GM21528 (cell line): Measurements from ENCODE around the gene UBE4A.

Source experiments
- ATAC-seq: cut with Tn5 transposase; IDR thresholded peaks from one replicate; pipeline ENCODE4 v1.9.1; 2021; ENCODE audit warnings: mild to moderate bottlenecking, moderate library complexity; ENCODE audit not compliant: unreplicated experiment, low FRiP score

The UBE4A gene

DNA sequence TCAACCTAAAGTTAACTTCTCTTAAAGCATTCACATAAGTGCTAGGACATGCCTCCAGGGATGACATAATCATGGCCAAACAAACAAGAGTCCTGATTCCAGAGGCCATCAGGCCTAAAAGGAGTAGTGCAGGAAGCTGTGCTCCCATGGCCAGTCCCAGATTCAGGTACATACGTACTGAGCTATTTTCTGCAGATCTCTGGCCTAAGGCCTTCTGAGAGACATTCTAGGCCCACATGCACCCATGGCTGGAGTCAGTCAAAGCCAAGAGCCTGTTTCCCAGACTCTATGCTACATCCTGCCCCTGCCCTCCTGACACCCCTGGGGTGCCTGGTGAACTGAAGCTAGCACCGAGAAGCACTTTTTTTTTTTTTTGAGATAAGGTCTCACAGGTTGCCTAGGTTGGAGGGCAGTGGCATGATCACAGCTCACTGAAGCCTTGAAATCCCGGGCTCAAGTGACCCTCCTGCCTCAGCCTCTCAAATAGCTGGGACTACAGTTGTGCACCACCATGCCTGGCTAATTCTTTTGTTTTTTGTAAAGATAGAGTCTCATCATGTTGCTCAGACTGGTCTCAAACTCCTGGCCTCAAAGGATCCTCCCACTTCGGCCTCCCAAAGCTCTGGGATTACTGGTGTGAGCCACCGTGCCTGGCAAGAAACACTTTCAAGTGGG, 17.4 kb upstream of the UBE4A start:
- ATAC-seq: no peak

DNA sequence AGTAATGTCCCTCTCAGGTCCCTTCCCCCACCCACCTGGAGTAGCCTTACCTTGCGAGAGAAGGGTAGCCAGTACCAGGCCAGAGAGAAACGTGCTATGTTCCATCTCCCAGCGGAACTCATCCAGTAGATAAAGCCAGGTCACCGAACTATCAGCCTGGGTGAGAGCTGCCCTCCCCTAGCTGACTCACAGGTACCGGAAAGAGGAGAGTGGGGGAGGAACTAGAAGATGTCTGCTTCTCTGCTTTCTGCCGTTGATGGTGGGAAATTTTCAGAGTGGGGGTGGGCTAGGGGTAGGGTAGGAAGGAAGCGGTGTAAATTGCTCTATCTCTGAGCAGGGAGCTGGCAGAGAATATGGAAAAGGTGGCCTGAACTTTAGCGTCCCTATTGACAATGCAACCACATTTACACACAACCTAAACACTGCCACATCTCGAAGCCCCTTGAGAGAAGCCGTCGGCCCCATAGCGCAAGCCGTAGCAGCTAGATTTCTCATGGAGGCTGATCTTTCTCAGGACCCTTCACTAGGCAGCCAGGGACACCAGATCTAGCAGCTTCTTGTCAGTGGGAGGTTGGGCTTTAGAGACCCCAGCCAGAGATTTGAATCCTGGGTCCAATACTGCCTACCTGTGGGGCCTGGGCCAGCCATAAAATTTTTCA, 16.8 kb upstream of the UBE4A start, which contains the start of gene CD3D:
Gene CD3D, minus strand, starts transcription at position 203 of the 659 bp plus-strand sequence. Its CDS starts 98 bp downstream, at position 105.
- no peak for ATAC-seq

DNA sequence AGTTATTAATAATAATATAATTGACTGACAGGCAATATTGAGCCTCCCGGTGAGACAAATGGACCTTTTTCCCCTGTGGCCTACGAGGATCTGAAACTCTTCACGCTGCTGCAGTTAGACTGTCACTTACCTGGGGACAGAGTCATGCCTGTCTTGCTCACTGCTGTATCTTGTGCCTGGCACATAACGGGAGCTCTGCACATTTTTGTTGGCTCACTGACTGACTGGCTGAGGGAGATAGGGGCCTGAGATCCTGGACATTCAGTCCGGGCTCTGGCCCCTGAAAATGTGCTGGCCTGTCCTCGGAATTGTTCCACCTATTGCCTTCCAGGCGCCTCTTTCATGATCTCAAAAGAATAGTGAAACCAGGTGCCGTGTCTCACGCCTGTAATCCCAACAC, 16.2 kb upstream of the UBE4A start:
- ATAC-seq: no peak

DNA sequence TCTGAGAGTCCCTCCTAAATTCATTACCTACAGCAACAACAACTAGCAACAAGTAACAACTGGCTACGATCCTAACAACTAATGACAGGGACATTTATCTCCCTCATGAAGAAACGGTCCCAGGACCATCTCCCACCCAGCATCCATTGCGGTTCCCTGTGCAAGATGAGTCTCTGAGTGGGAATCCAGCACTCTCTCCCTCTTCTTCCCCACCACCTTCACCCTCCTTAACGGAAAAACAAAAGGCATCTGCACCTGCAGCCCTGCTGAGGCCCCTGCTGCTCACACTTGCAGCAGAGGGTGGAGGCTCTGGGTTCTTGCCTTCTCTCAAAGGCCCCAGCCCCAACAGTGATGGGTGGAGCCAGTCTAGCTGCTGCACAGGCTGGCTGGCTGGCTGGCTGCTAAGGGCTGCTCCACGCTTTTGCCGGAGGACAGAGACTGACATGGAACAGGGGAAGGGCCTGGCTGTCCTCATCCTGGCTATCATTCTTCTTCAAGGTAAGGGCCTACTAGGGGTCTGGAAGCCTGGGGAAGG, 15.4 kb upstream of the UBE4A start, which contains the start of gene CD3G:
Gene CD3G, plus strand, starts transcription at position 364 of the 535 bp plus-strand sequence. Its CDS starts 80 bp downstream, at position 444.
- no peak for ATAC-seq

DNA sequence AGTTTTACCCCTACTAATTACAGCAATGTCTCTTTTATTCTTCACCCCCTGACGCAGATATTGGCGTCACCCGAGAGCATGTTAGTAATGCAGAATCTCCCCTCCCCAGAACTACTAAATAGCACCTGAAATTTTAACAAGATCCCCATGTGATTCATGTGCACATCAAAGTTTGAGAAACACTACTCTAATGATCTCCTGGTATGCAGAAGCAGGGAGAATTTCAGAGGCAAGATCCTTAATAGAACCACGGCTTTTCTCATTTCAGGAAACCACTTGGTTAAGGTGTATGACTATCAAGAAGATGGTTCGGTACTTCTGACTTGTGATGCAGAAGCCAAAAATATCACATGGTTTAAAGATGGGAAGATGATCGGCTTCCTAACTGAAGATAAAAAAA, 9.9 kb upstream of the UBE4A start:
- ATAC-seq: no peak

DNA sequence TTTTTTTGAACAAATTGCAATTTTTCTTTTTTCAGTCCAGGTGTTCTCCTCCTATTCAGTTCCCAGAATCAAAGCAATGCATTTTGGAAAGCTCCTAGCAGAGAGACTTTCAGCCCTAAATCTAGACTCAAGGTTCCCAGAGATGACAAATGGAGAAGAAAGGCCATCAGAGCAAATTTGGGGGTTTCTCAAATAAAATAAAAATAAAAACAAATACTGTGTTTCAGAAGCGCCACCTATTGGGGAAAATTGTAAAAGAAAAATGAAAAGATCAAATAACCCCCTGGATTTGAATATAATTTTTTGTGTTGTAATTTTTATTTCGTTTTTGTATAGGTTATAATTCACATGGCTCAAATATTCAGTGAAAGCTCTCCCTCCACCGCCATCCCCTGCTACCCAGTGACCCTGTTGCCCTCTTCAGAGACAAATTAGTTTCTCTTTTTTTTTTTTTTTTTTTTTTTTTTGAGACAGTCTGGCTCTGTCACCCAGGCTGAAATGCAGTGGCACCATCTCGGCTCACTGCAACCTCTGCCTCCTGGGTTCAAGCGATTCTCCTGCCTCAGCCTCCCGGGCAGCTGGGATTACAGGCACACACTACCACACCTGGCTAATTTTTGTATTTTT, 6.2 kb upstream of the UBE4A start:
- no peak for ATAC-seq

DNA sequence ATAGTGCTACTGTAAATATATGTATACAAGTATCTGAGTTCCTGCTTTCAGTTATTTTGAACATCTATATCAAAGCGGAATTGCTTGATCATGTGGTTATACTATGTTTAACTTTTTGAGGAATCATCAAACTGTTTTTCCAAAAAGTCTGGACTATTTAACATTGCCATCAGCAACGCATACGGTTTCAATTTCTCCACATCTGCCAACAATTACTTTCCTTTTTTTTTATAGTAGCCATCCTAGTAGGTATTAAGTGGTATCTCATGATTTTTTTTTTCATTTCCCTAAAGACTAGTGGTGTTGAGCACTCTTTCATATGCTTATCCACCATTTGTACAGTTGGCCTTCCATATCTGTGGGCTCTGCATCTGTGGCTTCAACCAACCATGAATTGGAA, 1.3 kb upstream of the UBE4A start:
- no peak for ATAC-seq

DNA sequence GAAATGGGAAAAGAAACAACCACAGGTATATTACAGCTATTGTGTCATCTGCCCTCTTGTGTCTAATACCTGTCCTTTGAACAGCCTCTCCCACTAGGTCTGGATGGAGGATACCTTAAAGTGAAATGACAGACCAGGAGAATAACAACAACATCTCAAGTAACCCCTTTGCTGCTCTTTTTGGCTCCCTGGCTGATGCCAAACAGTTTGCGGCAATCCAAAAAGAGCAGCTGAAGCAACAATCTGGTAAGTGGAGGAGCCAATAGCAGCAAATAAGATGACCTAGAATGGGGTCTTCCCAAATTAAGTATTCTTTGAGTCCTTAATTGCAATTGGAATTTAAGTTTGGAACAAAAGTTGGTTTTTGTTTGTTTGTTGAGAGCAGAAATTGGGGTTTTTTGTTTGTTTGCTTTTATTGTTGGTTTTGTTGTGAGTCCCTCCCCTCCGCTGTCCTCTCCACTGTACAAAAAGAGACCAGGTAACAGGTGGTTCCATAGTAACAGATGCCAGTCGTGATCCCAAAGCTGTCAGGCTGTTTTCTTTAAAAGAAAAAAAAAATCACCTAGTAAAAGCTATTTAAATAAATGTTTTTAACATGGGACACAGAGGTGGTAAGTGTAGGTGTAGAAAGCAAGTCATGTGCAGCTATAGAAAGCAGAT, 5.7 kb downstream of the UBE4A start:
- ATAC-seq: no peak

DNA sequence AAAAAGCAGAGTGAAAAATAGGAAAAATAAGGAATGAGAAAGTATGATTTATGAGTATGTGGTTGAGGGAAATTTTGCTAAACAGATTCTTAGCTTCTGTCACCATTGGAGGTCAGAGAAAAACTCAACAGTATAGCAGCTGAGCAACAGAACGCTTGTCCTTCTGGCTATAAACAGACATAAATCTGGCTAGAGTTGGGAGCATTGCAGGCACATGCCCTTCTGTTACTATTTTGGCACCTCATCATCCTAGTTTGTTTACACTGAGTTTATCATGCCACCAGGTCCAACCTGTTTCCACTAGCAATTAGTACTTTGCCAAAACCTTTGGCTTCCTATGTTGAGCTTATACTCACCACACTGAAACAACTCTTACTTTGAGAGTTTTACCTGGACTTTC, 6.9 kb downstream of the UBE4A start:
- ATAC-seq: no peak

DNA sequence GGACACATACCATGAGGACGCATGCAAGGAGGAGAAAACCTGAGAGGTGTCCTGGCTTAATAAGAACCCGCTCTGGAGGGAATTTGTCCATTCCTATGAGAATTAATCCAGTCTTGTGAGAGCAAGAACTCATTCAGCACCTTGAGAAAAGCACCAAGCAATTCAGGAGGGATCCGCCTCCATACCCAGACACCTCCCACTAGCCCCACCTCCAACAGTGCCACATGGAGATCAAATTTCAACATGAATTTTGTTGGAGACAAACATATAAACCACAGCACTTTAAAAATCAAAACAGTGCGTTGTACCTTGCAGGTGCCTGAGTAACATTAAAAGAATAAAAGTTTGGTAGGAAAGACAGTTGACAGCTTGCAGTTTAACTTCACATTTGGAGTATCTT, 11.4 kb downstream of the UBE4A start:
- ATAC-seq: no peak

DNA sequence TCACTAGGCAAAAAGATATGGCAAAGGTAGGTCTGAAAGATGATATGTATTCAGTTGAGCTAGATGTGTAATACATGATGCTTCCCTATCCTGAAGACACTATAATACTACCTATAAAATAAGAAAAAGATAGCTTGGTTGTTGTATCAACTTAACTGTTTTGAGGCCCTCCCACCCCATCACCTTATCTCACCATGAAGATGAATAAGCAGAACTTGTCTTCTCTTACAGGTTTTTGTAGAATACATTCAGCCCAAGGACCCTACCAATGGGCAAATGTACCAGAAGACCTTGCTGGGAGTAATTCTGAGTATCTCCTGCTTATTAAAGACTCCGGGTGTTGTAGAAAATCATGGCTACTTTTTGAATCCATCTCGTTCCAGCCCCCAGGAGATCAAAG, 13.9 kb downstream of the UBE4A start:
- no peak for ATAC-seq

DNA sequence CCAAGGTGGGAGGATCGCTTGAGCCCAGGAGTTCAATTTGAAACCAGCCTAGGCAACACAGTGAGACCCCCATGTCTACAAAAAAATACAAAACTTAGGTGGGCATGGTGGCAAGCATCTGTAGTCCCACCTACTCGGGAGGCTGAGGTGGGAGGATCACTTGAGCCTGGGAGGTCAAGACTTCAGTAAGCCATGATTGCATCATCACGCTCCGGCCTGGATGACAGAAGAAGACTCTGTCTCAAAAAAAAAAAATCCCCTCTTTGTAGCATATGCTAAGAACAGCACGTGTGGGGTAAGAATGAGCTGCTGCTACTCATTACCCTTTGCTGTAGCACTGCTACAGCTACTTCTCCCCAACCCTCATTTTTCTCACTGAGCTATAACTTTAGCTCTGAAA, 14.5 kb downstream of the UBE4A start:
- no peak for ATAC-seq

DNA sequence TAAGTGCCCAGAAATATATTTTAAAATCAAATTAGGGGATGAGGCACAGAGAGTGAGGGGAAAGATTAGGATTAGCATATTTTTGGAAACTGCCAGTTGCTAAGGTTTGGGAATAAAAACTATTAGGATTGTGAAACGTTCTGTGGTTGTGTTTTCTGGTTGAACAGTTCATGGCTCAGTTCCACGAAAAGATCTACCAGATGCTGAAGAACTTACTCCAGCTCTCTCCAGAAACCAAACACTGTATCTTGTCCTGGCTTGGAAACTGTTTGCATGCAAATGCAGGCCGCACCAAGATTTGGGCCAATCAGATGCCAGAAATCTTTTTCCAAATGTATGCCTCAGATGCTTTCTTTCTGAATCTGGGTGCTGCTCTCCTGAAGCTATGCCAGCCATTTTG, 15.3 kb downstream of the UBE4A start:
- no peak for ATAC-seq

DNA sequence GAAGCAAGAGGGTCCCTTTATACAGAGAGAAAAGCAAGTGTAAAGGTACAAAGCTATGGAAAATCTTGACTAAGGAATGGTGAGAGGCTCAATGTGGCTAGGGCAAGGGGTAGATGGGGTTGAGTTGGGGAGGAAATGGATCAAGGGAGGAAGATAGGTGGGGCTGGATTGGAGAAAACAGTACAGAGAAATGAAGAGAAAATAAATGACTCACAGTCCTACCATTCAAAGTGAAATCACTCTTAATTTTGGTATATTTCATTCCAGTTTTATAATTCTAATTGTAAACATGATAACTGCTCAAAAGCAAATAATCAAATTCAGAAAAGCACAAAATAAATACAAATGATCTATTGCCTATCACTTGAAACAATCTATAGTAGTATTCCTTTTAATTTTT, 16.6 kb downstream of the UBE4A start:
- ATAC-seq: no peak

DNA sequence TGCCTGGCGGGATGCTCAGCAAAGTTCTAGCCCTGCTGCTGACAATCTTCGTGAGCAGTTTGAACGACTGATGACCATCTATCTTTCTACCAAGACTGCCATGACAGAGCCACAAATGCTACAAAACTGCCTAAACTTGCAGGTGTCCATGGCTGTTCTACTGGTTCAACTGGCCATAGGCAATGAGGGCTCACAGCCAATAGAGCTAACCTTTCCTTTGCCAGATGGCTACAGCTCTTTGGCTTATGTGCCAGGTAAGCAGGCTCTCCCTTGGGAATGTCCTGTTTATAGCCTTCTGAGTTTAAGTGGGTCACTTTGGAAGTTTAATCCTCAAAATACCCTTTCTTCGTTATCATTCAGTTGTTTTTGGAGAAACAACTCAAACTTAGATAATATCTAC, 20.1 kb downstream of the UBE4A start:
- ATAC-seq: no peak

DNA sequence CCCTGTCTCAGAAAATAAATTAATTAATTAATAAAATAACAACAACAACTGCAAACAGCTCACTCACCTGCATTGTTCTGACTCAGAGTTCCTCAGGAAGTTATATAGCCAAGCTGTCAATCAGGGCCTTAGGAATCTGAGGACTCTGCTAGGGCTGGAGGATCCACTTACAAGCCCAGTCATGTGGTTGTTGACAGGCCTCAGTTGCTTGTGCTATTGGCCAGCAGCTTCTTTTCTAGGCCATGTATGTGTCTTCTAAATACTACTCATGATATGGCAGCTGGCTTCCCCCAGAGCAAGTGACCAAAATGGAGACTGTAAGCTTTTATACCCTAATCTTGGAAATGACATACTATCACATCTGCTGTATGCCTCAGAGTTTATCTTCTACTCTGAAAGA, 21.2 kb downstream of the UBE4A start:
- ATAC-seq: no peak

DNA sequence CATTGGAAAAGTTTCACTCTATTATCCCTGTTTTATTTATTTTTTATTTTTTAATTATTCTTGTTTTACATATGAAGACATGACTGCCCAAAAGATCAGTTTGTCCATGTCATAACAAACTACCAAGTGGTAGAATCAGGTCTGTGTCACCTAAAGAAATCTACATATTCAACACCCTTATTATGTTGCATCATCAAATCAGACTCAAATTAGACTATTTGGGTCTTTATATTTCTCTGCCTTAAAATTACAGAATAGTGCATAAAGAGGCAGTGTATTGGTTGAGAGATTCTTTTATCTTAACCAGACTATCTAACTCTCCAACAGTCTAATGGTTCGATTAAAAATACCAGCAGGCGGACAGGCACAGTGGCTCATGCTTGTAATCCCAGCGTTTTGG, 23.6 kb downstream of the UBE4A start:
- ATAC-seq: no peak

DNA sequence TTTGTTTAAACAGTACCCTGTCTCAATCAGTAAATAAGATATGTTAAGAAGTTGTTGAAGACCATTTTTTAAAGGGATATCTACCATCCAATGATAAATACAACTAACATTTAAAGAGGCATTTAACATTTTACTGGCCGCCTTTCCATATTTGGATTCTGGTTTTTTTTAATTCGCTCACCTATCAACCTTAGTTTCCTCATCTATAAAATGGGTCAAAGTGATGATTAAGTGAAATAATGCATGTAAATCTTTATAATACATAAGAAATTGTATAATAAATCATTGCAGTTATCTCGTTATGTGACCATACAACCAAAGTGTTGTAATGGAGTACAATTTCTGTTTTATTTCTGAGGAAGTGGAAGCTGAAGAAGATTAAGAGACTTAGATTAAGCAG, 24.3 kb downstream of the UBE4A start:
- ATAC-seq: no peak

DNA sequence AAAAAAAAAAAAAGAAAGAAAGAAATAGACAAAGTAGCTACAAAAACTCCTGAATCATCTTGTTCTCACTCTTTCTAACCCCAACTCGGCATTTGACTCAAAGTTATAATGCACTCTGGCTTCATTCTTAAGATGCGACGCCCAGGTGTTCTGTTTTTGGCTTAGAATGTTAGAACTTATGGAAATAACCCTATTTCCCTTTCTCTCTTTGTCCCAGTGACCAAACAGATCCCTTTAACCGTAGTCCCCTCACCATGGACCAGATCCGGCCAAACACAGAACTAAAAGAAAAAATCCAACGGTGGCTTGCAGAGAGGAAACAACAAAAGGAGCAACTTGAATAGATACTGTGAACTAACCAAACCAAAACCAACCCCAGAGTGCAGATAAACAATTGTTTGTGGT, 36.7 kb downstream of the UBE4A start:
- ATAC-seq: no peak

DNA sequence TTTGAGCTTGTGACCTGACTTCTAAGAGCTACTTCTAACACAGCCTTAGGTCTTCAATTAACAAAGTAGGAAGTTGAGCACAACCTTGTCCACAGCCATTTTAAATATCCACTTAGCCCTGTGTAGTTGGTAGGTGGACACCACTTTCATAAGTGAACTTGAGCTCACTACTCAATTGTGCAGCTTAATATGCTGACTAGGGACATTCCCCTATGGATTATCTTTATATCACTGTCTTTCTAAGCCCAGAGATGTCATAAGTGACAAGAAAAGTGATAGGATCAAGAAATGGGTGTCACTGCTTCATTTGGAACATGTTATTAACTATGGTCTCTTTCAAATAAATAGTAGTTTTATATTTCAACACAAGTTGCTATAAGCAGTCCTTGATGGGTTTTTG, 38.0 kb downstream of the UBE4A start:
- ATAC-seq: no peak
